HTR-8/SVneo (cell line): Measurements from ENCODE around the gene KRT26.
A peak's percentile ranks its signal among the peaks of the same experiment; 100 is the strongest.
"Not testable (repeated sequence)": the region's sequence is repeated elsewhere in the genome, so short reads cannot be mapped to it uniquely, and the experiment has no call there.

Source experiments
- DNase-seq: peaks from one replicate; pipeline ENCODE4 v3.0.0; 2011; ENCODE audit warnings: low spot score, mixed read lengths; ENCODE audit not compliant: insufficient read length
- FAIRE-seq: peaks from 2 replicates; lab custom pipeline; 2011; peaks lifted over from hg19 to GRCh38; lab: Jason Lieb, UNC

Gene KRT26

DNA sequence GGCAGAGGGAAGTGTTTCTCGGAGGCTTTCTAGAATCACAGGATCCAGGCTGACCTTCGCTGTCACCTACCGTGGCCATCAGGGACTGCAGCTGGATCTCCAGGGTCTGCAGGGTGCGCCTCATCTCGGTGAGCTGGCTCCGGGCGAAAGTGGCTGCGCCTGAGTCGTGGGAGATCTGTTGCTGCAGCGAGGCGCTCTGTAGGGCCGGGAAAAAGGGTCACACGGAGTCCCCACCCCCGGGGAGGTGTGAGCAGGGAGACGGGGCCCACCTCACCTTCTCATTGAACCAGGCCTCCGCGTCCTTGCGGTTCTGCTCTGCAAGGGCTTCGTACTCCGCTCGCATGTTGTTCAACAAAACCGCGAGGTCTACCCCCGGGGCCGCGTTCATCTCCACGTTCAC is 24.8 kb upstream of the KRT26 start:
- FAIRE-seq (no peak), DNase-seq (no peak)

DNA sequence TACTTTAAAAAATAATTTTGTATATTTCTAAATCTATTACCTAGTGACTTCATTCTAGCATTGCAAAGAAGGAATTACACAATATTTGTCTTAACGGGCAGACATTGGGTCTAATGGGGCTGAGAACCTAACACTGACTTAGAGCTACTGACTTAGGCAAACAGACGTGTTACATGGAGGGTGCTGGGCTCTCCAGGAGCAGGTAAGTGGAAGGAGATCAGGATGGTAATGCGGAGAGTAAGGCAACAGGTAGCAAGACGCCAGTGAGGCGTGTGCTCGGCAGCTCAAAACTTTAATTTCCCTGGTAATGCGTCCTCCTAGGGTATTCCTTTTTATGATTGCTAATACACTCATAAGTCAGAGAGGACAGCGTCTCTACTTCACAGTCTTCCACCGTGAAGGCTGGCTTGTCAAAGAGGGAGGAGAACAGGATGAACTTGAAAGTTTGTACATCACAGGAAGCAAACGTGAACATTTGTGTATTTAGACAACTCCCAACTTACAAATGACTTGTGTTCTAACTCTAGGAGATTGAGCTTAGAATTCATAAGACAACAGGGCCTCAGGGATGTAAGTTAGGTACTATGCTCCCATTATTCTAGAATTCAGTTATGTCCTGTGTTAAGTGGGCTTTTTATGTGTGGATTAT is 23.1 kb upstream of the KRT26 start:
- FAIRE-seq (peak; percentile 66), DNase-seq (no peak)

DNA sequence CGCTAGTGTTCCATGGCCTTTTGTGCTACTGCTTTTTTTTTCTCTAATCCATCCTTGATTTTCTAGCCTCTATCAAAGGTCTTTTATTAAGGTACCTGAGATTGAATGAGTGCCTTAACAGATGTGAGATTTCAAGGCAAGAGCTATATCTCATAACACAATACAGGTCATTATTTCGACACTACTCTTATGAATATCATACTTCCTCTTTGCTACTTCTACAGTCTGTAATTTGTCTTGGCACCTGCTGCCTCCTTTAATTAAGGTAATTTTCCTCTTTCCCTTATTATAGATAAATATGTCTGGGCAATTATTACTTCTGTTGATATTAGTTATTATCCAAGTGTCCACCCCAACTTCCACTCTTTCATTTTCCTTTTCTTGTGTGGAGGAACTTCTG is 22.5 kb upstream of the KRT26 start:
- no peak for FAIRE-seq
- no peak for DNase-seq

DNA sequence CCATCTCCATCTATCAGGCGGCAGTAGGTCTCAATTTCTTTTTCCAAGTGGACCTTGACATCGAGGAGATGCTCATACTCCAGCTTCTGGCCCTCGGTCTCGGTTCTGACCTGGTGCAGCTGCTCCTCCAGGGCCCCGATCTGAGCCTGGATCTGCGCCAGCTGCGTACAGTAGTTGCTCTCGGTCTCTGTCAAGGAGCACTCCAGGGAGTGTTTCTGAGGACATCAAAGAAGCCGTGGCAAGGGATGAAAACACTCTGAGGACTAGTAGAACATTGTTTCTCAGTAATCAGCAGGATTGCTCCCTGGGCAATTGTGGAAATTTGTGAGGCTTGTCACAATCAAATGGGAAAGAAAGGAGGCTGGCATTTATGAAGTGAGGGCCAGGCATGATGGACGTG is 21.8 kb upstream of the KRT26 start:
- FAIRE-seq (no peak), DNase-seq (no peak)

DNA sequence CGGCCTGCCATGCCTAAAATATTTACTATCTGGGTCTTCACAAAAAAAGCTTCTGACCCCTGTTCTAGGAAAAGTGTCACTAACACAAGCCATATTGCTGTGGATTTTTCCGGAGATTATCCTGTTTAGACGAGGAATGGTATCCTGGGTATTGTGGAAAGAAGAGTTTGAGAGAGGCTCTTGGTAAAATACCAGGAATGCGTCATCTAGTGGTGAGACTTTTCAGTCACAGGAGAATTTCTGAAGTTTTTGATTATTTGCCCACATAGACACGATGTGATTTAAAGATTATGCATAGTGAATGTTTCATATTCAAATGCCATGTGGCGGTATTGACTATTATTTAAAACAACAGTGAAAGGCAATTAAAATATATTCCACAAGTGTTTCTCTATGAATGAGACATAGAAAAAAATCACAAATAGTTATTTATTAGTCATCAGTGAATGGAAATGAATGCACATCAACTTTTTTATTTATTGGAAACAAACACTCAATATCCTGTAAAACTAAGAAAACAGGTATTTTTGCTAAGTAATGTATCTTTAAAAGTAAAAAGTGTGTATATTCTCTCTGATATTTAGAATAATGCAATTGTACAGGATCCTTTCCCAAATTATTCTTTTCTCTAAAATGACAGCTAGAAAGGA is 19.9 kb upstream of the KRT26 start:
- DNase-seq (peak; percentile 30), FAIRE-seq (no peak)

DNA sequence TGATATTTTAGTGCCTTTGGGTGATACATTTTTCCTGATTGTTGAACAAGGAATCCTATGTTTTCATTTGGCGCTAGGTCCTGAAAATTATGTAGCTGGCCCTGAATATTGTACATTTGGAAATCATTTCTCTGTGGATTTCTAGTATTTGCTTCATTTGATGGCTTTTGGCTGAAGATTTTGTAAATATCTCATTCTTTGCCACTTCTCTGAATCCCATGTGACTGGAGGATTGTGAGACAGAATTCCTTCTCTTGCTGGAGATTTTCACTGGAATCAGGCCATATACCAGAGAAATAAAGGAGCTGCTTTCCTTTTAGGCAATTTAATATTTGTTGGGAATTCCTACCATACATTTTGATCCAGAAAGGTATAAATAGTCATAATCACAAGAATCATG is 19.1 kb upstream of the KRT26 start:
- FAIRE-seq (no peak), DNase-seq (no peak)

DNA sequence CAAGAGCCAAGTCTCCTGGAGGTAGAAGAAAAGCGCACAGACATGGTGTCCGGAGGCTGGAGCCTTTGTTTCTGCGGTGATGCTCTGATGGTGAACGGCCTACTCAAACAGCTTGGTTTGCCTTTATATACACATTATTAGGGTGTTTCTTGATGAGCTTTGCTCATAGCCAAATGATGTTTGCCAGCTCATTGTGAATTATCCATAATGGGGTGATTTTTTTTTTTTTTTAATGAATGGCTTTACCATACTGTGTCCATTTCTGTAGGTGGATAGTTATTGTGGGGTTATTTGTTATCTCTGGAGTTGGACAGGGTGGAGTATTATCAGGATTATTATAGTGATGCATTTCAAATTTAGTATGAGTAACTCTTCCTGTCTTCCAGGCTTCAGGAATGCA is 10.4 kb upstream of the KRT26 start, which contains the start of gene KRT27:
TSS of gene KRT27 (minus strand) at position 101 of the 400 bp plus-strand sequence. CDS start at position 44, 57 bp downstream.
- no peak for FAIRE-seq

DNA sequence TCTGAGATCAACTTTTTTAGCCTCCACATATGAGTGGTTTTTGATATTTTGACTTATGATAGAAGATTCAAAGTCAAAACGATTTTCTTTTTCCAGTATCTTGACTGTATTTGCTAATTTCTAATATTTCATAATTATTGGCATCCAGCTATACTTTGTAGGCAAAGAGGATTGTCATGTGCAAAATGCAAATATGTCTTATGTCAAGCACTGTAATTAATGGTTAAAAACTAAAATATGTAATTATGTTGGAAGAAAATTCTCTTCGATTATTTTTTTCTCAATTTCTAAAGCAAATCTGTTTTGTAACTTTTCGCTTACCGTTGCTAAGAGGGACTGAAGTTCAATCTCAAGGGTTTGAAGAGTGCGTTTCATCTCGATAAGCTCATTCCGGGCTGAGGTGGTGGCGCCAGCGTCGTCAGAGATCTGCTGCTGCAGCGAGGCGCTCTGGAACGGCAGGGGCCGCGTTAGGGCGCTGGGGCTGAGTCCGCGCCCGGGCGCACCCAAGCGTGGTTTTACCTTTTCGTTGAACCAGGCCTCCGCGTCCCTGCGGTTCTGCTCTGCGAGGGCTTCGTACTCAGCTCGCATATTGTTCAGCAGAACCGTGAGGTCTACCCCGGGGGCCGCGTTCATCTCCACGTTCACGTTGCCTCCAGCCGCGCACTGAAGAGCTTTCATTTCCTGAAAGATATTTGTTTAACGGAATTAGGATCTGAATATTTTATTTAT is 7.3 kb upstream of the KRT26 start:
- FAIRE-seq, result no peak
- DNase-seq, result no peak

More for the DNA sequence above, 10.4 kb upstream of the KRT26 start, which contains the start of gene KRT27:
- no peak for DNase-seq

DNA sequence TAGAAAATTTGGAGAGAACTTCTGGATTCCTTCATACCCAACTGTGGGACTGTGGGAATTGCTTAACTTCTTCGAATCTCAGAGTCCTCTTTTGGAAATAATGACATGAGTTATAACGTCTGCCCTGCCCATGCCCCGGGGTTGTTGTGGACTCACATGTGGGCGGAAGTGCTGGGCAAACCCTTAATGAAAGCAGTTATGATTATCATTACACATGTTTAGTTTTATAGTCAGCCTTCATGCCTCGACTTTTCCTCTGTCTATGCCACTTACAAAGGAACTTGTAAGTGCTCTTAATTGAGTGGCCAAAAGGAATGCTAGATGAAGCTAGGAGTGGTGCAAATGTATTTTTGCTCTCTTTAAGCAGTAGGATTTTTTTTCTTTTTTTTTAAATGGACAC is 6.5 kb upstream of the KRT26 start:
- DNase-seq, result no peak

DNA sequence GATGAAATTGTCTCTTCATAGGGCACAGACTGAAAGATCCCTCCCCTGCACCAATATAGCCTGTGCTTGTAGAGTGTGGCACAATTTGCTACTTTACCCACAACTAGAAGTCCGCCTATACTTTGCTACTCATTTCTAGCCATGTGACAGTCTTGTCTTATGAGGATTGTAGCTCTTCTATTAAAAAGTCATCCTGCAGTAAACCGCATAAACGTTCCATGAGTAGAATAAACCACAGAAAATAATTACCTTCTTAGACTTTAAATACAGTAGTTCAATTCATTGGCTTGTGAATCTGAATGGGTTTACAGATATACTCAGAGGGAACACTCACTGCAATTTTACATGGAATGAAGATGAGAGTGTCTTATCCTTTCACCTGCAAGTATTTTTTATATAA is 6.0 kb upstream of the KRT26 start:
- FAIRE-seq, result no peak
- no peak for DNase-seq

More for the DNA sequence above, 6.5 kb upstream of the KRT26 start:
- no peak for FAIRE-seq

DNA sequence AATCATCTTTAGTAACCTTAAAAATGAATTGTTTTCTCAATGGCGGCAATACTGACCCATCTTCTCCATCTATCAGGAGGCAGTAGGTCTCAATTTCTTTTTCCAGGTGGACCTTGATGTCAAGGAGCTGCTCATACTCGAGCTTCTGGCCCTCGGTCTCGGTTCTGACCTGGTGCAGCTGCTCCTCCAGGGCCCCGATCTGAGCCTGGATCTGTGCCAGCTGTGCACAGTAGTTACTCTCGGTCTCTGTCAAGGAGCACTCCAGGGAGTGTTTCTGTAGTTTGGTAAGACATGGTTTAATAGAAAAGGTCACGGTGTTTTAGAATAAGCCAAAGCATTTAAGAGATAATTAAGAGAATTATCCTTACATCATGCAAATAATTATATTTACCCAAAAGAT is 5.5 kb upstream of the KRT26 start:
- DNase-seq, result no peak
- no peak for FAIRE-seq

DNA sequence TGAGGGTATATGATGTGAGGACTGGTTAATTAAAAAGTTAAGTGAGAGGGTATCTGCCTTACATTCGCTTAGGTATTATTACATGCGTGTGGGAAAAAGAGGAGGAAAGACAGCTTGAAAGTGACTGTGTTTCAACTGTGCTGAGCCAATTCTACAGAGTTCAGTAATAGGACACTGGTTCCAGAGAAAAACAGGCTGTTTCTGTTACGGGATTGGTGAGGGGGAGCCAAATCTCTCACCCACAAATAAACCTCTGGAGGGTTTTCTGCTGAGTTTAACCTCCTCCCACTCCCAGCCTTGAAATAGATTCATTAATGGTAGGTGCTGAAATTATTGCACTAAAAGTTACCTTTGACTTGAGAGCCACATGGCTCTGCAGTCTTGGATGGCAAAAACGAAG is 3.9 kb upstream of the KRT26 start:
- DNase-seq (no peak), FAIRE-seq (peak; percentile 16)

DNA sequence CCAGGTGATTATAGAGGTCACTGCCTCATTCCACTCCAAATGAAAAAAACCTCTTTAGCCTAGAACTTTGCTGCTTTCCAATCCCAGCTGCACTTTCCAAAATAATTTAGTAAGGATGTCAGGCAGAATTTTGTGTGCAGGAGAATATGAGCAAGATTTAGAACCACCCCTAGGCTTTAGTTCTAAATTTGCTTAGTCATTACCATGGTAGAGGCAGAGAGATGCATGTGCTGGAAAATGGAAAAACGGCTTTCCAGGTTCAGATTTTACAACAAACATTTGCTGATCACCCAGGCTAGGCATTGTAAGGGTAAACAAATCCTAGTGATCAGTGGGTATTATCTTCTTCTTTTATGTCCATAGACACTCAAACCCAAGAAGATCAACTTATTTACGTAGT is 6.3 kb downstream of the KRT26 start:
- no peak for FAIRE-seq
- DNase-seq, result no peak

DNA sequence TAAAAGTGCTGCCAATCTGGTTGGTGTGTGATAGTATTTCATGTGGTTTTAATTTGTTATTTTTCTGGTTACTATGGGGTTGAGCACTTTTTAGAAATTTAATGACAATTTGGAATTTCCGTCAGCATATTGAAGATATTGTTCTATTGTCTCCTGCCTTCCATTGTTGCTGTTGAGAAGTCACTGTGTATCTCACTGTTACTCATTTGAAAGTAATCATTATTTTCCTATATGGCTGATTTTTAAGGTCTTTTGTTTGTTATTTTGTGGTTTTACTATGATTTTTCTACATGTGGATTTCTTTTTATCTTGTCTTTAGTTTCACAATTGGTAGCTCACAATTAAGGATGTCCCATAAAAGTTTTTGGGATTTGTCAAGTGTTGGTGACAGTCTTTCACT is 8.2 kb downstream of the KRT26 start:
- DNase-seq, result no peak
- FAIRE-seq, result no peak

DNA sequence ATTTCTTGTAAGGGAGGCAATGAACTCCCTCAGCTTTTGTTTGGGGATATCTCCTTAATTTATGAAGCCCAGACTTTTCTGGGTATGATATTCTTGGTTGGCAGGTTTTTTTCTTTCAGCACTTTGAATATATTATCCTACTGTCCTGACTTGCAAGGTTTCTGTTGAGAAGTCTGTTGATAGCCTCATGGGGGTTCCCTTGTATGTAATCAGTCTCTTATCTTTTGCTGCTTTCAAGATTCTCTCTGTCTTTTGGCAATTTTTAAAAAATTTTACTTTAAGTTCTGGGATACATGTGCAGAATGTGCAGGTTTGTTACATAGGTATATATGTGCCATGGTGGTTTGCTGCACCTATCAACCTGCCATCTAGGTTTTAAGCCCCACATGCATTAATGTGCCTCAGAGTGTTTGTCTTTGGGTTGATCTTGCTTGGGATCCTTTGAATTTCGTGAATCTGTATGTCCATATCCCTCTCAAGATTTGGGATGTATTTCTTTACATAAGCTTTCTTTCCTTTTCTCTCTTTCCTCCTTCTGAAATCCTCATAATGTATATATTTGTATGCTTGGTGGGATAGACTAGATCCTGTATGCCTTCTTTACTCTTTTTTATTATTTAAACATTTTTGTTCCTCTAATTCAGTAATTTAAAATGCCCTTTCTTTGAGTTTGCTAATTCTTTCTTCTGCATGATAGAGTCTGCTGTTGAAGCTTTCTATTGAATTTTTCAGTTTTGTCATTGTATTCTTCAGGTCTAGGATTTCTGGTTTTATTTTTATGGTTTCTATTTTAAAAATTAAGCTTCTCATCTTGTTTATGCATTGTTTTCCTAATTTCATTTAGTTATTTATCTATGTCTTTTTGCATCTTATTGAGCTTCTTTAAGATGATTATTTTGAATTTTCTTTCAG is 11.6 kb downstream of the KRT26 start:
- FAIRE-seq, result no peak
- DNase-seq, result no peak

DNA sequence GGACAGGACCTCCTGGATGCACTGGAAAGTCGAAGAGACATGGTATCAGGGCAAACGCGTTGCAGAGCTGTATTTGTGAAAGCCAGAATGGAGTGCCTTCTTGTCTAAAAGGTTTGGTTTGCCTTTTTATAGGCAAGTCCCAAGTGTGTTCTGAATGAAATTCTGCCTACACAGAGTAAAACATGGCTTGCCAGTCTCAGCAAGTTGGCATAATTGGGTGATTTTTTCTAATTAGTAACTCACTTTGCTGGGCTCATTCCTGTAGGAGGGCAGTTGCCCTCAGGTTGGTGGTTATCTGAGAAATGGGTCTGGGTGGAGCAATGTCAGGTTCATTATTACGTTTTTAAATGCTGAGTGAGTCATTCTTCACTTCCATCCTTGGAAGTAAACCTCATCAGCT is 16.8 kb downstream of the KRT26 start, which contains the start of gene KRT25:
TSS of gene KRT25 (minus strand) at position 101 of the 400 bp plus-strand sequence. CDS start at position 41, 60 bp downstream.
- FAIRE-seq (no peak), DNase-seq (no peak)

DNA sequence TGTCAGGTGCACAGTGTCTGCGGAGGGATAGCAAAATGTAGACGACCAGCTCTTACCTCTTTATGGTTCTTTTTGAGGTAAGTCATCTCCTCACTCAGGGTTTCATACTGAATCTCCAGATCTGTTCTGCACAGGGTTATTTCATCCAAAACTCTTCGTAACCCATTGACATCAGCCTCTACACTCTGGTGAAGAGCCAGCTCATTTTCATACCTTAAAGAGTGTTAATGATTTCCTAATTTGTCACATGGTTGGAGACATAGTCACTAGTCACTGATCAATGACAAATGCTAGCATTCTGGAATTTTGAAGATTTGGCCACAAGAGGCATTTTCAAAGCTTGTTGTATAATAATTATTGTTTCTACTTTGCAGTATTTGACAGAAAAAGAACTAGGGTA is 18.2 kb downstream of the KRT26 start:
- DNase-seq, result no peak
- no peak for FAIRE-seq

DNA sequence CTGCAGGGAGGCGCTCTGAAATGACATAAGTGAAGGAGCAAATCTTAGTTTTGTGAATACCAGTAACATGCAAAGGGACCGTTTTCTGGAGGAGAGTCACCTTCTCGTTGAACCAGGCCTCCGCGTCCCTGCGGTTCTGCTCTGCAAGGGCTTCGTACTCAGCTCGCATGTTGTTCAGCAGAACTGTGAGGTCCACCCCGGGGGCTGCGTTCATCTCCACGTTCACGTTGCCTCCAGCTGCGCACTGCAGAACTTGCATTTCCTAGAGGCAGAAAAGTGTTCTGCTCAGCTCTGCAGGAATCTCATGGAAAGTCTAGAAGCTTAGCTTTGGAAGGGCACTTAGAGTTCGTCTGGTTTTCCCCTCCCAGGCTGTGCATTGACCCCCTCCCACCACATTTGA is 20.9 kb downstream of the KRT26 start:
- FAIRE-seq (no peak), DNase-seq (no peak)

DNA sequence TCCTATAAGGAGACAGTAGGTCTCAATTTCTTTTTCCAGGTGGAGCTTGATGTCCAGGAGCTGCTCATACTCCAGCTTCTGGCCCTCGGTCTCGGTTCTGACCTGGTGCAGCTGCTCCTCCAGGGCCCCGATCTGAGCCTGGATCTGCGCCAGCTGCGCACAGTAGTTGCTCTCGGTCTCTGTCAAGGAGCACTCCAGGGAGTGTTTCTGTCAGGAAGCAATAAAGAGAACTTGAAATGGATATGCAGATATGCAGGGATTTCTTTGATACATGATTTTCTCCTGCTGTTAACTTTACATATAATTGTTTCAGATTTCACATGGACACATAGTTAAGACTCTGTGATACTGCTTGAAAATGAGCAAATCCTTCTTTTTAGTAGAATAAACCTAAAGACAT is 21.6 kb downstream of the KRT26 start:
- DNase-seq (no peak), FAIRE-seq (no peak)

DNA sequence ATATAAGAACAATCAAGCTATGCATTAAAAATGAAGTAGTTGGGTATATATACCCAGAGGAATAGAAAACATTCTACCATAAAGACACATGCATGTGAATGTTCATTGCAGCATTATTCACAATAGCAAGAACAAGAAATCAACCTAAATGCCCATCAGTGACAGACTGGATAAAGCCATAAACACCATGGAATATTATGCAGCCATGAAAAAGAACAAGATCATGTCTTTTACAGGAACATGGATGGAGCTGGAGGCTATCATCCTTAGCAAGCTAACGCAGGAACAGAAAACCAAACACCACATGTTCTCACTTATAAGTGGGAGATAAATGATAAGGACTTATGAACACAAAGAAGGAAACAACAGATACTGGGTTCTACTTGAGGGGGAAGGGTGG is 23.3 kb downstream of the KRT26 start:
- DNase-seq, FAIRE-seq: not testable (repeated sequence)
